GM23338 (cell line): ENCODE measurements around the gene LCE2C.

Source experiments
- CREB1 ChIP-seq: fragments of 250-450 bp; sonication (Bioruptor Pico); IDR thresholded peaks from 2 replicates; pipeline ENCODE4 v1.5.0; 2020; ENCODE audit warnings: low read depth, mild to moderate bottlenecking, moderate library complexity
- EZH2 ChIP-seq: fragments of 200-600 bp; sonication (generic); IDR thresholded peaks from one replicate; pipeline ENCODE4 v1.8.0; 2017; ENCODE audit warnings: antibody characterized with exemption, mild to moderate bottlenecking, low read depth; ENCODE audit not compliant: unreplicated experiment
- EZH2phosphoT487 ChIP-seq: fragments of 200-600 bp; sonication (generic); IDR thresholded peaks from one replicate; pipeline ENCODE4 v1.8.1; 2018; ENCODE audit warnings: antibody characterized with exemption; ENCODE audit not compliant: unreplicated experiment
- POLR2AphosphoS5 ChIP-seq: IDR thresholded peaks from 2 replicates; pipeline ENCODE4 v1.6.1; 2016; ENCODE audit warnings: antibody characterized with exemption, low read depth
- STAT1 ChIP-seq: IDR thresholded peaks from one replicate; pipeline ENCODE4 v1.6.1; 2016; ENCODE audit warnings: antibody characterized with exemption; ENCODE audit not compliant: unreplicated experiment
- ZNF114 ChIP-seq: fragments of 250-450 bp; sonication (Bioruptor Pico); IDR thresholded peaks from 2 replicates; pipeline ENCODE4 v1.5.0; 2020; ENCODE audit warnings: mild to moderate bottlenecking, moderate library complexity
- TF ChIP-seq, protein P1 (sequence below), 2 experiments: fragments of 200-600 bp in 1 of 2; sonication (generic) in 1 of 2; conservative IDR thresholded peaks; 2 replicates each; pipeline versions ENCODE4 v1.5.1 to v1.6.1; 2016 to 2017; ENCODE audit warnings: antibody characterized with exemption in 2 of 2, low read depth in 2 of 2, mild to moderate bottlenecking in 2 of 2, moderate library complexity in 1 of 2
- TF ChIP-seq, protein P2 (sequence below): IDR thresholded peaks from one replicate; pipeline ENCODE4 v1.6.1; 2018; ENCODE audit warnings: antibody characterized with exemption; ENCODE audit not compliant: unreplicated experiment
- TF ChIP-seq, protein P3 (sequence below): fragments of 250-450 bp; sonication (Bioruptor Pico); IDR thresholded peaks from 2 replicates; pipeline ENCODE4 v1.5.0; 2020; ENCODE audit warnings: mild to moderate bottlenecking, moderate library complexity

DNA sequence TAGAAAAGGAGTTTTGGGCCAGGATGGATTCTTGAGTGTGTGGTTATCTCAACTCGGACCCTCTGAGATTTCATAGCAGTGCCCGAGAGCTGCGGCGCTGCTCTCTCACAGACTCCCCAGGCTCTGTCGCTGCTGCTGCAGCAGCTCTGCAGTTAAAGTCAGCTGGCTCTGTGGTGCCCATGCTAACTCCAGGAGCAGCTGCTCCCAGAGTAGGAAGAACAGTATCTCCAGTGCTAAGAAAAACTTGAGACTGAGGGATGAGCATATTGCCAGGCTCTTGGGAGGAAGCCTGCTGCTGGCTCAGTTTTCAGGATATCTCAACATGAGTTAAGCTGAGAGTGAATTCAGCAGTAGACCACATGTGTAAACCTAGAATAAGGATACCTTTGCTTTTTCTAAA is 7.4 kb upstream of the LCE2C start:
- TF ChIP-seq, protein P1, sequence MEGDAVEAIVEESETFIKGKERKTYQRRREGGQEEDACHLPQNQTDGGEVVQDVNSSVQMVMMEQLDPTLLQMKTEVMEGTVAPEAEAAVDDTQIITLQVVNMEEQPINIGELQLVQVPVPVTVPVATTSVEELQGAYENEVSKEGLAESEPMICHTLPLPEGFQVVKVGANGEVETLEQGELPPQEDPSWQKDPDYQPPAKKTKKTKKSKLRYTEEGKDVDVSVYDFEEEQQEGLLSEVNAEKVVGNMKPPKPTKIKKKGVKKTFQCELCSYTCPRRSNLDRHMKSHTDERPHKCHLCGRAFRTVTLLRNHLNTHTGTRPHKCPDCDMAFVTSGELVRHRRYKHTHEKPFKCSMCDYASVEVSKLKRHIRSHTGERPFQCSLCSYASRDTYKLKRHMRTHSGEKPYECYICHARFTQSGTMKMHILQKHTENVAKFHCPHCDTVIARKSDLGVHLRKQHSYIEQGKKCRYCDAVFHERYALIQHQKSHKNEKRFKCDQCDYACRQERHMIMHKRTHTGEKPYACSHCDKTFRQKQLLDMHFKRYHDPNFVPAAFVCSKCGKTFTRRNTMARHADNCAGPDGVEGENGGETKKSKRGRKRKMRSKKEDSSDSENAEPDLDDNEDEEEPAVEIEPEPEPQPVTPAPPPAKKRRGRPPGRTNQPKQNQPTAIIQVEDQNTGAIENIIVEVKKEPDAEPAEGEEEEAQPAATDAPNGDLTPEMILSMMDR (conservative IDR thresholded peaks at IDR 0.05; ENCODE audit: low read depth in 2 of 2): no peak
- no peak for TF ChIP-seq EZH2
- TF ChIP-seq EZH2phosphoT487: no peak
- TF ChIP-seq POLR2AphosphoS5: no peak
- TF ChIP-seq, protein P2, sequence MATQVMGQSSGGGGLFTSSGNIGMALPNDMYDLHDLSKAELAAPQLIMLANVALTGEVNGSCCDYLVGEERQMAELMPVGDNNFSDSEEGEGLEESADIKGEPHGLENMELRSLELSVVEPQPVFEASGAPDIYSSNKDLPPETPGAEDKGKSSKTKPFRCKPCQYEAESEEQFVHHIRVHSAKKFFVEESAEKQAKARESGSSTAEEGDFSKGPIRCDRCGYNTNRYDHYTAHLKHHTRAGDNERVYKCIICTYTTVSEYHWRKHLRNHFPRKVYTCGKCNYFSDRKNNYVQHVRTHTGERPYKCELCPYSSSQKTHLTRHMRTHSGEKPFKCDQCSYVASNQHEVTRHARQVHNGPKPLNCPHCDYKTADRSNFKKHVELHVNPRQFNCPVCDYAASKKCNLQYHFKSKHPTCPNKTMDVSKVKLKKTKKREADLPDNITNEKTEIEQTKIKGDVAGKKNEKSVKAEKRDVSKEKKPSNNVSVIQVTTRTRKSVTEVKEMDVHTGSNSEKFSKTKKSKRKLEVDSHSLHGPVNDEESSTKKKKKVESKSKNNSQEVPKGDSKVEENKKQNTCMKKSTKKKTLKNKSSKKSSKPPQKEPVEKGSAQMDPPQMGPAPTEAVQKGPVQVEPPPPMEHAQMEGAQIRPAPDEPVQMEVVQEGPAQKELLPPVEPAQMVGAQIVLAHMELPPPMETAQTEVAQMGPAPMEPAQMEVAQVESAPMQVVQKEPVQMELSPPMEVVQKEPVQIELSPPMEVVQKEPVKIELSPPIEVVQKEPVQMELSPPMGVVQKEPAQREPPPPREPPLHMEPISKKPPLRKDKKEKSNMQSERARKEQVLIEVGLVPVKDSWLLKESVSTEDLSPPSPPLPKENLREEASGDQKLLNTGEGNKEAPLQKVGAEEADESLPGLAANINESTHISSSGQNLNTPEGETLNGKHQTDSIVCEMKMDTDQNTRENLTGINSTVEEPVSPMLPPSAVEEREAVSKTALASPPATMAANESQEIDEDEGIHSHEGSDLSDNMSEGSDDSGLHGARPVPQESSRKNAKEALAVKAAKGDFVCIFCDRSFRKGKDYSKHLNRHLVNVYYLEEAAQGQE: no peak
- no peak for TF ChIP-seq STAT1
- TF ChIP-seq CREB1 (CRISPR knock-in tag): no peak
- TF ChIP-seq, protein P3, sequence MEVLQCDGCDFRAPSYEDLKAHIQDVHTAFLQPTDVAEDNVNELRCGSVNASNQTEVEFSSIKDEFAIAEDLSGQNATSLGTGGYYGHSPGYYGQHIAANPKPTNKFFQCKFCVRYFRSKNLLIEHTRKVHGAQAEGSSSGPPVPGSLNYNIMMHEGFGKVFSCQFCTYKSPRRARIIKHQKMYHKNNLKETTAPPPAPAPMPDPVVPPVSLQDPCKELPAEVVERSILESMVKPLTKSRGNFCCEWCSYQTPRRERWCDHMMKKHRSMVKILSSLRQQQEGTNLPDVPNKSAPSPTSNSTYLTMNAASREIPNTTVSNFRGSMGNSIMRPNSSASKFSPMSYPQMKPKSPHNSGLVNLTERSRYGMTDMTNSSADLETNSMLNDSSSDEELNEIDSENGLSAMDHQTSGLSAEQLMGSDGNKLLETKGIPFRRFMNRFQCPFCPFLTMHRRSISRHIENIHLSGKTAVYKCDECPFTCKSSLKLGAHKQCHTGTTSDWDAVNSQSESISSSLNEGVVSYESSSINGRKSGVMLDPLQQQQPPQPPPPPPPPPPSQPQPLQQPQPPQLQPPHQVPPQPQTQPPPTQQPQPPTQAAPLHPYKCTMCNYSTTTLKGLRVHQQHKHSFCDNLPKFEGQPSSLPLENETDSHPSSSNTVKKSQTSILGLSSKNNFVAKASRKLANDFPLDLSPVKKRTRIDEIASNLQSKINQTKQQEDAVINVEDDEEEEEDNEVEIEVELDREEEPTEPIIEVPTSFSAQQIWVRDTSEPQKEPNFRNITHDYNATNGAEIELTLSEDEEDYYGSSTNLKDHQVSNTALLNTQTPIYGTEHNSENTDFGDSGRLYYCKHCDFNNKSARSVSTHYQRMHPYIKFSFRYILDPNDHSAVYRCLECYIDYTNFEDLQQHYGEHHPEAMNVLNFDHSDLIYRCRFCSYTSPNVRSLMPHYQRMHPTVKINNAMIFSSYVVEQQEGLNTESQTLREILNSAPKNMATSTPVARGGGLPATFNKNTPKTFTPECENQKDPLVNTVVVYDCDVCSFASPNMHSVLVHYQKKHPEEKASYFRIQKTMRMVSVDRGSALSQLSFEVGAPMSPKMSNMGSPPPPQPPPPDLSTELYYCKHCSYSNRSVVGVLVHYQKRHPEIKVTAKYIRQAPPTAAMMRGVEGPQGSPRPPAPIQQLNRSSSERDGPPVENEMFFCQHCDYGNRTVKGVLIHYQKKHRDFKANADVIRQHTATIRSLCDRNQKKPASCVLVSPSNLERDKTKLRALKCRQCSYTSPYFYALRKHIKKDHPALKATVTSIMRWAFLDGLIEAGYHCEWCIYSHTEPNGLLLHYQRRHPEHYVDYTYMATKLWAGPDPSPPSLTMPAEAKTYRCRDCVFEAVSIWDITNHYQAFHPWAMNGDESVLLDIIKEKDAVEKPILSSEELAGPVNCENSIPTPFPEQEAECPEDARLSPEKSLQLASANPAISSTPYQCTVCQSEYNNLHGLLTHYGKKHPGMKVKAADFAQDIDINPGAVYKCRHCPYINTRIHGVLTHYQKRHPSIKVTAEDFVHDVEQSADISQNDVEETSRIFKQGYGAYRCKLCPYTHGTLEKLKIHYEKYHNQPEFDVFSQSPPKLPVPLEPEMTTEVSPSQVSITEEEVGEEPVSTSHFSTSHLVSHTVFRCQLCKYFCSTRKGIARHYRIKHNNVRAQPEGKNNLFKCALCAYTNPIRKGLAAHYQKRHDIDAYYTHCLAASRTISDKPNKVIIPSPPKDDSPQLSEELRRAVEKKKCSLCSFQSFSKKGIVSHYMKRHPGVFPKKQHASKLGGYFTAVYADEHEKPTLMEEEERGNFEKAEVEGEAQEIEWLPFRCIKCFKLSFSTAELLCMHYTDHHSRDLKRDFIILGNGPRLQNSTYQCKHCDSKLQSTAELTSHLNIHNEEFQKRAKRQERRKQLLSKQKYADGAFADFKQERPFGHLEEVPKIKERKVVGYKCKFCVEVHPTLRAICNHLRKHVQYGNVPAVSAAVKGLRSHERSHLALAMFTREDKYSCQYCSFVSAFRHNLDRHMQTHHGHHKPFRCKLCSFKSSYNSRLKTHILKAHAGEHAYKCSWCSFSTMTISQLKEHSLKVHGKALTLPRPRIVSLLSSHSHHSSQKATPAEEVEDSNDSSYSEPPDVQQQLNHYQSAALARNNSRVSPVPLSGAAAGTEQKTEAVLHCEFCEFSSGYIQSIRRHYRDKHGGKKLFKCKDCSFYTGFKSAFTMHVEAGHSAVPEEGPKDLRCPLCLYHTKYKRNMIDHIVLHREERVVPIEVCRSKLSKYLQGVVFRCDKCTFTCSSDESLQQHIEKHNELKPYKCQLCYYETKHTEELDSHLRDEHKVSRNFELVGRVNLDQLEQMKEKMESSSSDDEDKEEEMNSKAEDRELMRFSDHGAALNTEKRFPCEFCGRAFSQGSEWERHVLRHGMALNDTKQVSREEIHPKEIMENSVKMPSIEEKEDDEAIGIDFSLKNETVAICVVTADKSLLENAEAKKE (CRISPR knock-in tag): no peak
- TF ChIP-seq ZNF114 (CRISPR knock-in tag): no peak
